GM19467 (cell line): ENCODE data around the gene KSR2.

Experiments
- ATAC-seq: cut with Tn5 transposase; IDR thresholded peaks from one replicate; pipeline ENCODE4 v1.9.1; 2021; ENCODE audit warnings: mild to moderate bottlenecking, moderate library complexity; ENCODE audit not compliant: unreplicated experiment

Gene KSR2

DNA sequence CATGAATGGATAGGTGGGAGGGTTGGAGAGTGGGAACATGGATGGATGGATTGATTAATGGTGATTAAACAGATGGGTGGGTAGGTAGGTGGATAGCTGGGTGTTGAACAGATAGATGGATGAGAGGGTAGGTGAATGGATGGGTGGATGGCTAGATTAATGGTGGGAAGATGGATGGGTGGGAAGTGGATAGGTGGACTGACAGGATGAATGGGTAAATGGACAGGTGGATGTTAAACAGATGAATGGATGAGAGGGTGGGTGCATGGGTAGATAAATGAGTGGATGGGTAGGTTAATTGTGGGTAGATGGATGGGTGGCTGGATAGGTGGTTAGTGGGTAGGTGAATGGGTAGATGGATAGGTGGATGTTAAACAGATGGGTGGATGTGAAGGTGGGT, 460.3 kb downstream of the KSR2 start:
- no peak for ATAC-seq

DNA sequence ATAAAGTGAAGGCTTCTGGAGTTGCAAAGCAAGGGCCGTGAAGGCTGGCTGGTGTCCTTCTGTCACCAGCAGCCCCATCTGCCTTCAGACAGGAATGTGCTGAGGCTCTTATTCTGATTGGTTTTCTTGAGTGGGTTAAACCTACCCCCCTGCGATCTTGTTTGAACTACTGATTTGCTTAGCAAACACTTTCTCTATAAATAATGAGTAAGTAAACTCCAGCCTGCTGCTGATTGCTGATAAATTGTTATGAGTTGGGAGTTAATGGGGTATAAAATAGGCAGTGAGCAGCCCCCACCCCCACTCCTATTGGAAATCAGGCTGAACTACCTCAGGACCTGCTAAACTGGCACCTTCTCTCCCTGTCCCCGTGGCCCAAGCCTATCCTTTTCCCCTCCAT, 461.2 kb downstream of the KSR2 start:
- ATAC-seq: no peak

- no peak for ATAC-seq
Measured at GRCh38 chr12:117506333-117506732, 462.5 kb downstream of the KSR2 start.

DNA sequence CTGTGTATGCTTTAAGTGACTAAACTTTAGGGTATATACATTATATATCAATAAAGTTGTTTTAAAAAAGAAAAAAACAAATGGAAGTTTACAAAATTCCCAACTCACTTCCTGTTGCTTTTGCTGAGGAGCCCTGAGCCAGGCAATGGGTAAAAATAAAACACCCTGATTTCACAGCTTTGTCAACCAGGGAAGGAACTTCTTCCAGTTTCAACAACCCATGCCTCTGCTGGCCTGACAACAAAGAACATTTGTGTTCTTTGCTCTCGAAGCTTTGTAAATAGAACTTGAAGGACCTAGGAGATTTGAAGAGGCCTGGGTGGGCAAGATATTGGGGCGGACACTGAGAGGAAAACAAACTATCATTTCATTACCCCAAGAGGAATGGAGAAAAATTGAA, 466.2 kb downstream of the KSR2 start:
- no peak for ATAC-seq

GRCh38 chr12:117502233-117502632, 466.6 kb downstream of the KSR2 start:
- ATAC-seq: no peak

DNA sequence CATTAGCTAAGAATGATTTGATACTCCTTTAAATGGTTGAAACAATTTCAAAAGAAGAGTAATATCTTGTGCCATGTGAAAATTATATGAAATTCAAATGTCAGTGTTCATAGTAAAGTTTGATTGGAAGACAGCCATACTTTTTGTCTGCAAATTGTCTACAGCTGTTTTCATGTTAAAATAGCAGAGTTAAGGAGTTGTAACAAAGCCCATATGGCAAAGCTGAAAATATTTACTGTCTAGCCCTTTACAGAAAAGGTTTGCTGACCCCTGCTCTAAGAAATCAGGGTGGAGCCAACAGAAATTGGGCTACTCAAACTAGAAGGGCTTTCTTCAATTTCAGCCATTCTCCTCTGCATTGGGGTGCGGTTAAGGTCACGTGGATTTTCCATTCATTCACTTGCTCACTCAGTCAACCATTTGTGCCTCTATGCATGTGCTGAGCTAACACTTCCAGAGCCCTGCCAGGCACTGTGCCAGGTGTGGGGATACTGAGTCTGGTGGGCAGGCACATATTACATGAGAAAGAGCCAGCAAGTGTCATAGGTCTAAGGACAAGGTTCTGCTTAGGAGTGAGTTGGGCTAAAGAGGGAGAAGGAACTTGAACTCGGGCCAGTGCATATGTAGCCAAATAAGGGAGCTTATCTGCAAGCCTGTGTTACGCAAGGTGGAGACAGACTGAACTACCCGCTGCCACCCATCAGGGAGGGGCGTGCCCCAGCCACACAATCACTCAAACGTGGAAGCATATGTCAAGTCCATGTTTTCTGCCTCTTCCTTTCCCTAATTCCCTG, 467.5 kb downstream of the KSR2 start:
- ATAC-seq: no peak

GRCh38 chr12:117499759-117500485, 468.9 kb downstream of the KSR2 start:
- ATAC-seq: no peak

GRCh38 chr12:117498880-117499279, 469.9 kb downstream of the KSR2 start:
- ATAC-seq: no peak

DNA sequence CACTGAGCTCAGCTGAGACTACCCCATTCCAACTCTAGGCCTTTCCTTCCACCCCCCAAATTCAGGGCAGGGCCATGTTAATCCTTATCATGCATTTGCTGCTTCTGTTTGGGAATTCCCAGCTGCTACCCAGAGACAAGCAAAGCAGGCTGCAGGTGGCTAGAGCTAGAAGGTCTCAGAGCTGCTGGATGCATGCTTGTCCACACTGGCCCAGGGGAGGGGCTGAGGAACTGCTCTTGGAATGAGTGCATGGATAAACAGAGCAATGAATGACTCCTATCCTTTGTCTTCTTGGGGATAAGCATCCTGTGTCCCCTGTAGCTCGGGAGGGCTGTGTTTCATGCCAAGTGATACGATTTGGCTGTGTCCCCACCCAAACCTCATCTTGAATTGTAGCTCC, 470.5 kb downstream of the KSR2 start:
- no peak for ATAC-seq

DNA sequence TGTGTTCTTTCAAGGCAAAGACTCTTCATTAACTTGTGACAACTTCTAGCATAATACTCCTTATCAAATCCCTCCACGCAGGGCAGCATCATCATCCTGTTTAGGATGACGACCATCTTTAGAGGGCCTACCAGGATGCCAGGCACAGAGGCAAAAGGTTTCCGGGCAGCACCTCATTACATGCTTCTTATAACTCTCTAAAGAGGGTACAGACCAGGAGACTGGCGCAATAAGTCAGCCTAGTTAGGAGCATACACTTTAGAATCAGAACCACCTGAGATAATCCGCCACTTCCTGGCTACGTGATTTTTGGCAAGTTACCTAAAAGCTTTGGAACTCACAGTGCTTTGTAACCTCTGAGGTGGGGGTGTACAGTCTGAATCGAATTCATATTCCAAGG, 471.4 kb downstream of the KSR2 start:
- no peak for ATAC-seq

GRCh38 chr12:117494833-117495655, 473.7 kb downstream of the KSR2 start:
- ATAC-seq: no peak

GRCh38 chr12:117491711-117492110, 477.1 kb downstream of the KSR2 start:
- ATAC-seq: no peak

GRCh38 chr12:117490130-117490529, 478.7 kb downstream of the KSR2 start:
- ATAC-seq: no peak

GRCh38 chr12:117489671-117490070, 479.1 kb downstream of the KSR2 start:
- no peak for ATAC-seq

- ATAC-seq: no peak
Measured at GRCh38 chr12:117486840-117487659, 481.7 kb downstream of the KSR2 start.

GRCh38 chr12:117485984-117486839, 482.6 kb downstream of the KSR2 start:
- ATAC-seq: no peak

DNA sequence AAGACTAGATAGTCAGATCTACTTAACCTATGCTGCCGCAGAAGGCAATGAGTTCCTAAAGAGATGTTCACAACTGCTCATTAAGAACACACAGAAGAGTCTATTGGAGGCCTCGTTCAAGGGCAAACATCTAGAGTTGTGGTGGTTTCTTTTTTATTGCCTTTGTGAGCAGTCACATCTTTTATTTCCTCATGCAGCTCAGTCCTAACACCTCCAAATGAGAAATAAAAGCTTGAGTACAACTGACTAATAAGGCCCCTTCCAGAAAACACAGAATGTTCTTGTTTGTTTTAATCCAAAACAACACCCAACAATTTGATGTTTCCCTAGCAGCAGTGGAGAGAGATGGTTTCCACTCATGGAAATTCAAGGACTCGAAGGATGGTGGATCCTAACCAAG, 483.9 kb downstream of the KSR2 start:
- no peak for ATAC-seq

DNA sequence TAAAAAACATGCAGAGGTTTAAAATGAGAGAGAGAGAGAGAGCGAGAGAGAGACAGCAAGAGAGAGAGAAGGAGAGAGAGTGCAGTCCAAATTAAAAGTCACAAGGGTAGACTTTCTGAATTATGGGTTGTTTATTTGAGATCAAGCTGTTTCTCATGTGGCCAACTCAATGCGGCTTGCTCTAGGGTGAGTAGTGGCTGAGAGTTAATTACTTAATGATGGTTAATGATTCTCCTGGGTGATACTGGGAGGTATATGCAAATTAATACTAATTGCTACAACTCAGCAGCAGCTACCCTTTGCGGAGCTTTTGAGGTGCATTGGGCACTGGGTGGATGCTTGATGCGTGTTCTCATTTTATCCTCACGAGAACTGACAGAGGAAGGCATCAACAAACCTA, 485.3 kb downstream of the KSR2 start:
- ATAC-seq: no peak

GRCh38 chr12:117481470-117481869, 487.3 kb downstream of the KSR2 start:
- ATAC-seq: no peak

DNA sequence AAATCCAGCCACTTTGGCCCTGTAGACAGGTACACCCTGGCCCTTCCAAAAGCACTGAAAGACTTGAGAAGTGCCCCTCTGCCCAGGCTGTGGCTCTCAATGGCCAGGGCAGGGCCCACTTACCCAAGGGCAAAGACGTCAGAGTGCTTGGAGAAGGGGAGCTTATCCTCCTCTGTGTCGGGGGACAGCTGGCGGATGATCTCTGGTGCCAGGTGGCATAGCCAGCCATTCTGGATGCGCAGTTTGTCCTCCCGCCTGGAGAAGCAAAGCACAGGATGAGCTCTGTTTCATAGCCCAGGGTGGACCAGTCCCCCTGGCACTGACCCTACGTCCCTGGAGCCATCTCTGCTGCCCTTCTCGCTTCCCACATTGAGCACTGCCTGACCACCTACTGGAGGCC, 492.4 kb downstream of the KSR2 start:
- ATAC-seq: no peak
